ENCODE measurements around the gene RBBP8NL.

DNA sequence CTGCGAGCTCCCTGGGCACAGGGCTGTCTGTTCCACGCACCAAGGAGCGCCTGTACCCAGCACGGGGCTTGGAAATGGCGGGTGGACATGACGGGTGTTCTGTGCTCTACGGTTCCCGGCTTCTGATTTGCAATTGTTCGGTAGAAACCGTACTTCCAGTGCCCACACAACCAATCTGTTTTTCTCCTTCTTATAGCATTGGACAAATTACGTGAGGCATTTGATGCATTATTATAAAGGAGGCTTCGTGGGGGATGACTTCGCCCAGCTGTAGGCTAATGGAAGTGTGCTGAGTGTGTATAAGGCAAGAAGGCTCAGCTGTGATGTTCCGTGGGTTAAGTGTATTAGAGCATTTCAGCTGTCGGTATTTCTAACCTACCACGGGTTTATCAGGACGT, 50.3 kb downstream of the RBBP8NL start:
- TF ChIP-seq, protein P1, sequence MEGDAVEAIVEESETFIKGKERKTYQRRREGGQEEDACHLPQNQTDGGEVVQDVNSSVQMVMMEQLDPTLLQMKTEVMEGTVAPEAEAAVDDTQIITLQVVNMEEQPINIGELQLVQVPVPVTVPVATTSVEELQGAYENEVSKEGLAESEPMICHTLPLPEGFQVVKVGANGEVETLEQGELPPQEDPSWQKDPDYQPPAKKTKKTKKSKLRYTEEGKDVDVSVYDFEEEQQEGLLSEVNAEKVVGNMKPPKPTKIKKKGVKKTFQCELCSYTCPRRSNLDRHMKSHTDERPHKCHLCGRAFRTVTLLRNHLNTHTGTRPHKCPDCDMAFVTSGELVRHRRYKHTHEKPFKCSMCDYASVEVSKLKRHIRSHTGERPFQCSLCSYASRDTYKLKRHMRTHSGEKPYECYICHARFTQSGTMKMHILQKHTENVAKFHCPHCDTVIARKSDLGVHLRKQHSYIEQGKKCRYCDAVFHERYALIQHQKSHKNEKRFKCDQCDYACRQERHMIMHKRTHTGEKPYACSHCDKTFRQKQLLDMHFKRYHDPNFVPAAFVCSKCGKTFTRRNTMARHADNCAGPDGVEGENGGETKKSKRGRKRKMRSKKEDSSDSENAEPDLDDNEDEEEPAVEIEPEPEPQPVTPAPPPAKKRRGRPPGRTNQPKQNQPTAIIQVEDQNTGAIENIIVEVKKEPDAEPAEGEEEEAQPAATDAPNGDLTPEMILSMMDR (IDR thresholded peaks at IDR 0.05) = no peak
- no peak for TF ChIP-seq POLR2A (IDR thresholded peaks at IDR 0.05)

All from adrenal gland (tissue), 5 donors.